ENCODE data around the gene C6orf120.

DNA sequence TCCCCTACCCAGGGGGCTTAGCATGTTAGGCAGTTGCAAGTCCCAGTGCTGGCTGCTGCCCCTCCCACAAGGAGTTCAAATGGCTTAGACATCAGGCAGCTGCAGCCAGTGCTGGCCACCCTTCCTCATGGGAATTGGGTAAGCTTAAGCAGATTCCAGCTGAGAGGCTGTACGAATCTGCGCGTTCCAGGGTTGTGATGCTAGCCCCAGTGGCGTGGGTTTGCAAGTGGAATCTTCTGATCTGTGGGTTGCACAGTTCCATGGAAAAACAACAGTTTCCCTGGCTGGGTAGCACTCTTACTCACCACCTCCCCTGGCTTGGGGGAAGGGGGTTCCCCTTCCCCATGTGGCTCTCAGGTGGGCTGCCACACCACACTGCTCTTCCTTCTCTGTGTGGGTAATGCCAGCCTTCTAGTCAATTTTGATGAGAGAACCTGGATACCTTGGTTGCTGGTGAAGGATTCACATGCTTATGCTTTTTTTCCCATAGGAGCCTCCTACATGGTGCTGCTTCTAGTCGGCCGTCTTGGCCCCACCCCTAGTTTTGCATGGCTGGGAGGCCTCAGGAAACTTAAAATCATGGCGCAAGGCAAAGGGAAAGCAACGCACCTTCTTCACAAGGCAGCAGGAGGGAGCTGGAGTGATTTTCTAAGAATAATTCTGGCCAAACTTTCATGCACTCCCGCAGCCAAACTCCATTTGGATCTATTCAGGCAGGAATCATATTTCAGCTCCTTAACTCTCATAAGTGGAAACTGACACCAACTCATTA lies 36.5 kb downstream of the C6orf120 start:
- TF ChIP-seq, protein P1, sequence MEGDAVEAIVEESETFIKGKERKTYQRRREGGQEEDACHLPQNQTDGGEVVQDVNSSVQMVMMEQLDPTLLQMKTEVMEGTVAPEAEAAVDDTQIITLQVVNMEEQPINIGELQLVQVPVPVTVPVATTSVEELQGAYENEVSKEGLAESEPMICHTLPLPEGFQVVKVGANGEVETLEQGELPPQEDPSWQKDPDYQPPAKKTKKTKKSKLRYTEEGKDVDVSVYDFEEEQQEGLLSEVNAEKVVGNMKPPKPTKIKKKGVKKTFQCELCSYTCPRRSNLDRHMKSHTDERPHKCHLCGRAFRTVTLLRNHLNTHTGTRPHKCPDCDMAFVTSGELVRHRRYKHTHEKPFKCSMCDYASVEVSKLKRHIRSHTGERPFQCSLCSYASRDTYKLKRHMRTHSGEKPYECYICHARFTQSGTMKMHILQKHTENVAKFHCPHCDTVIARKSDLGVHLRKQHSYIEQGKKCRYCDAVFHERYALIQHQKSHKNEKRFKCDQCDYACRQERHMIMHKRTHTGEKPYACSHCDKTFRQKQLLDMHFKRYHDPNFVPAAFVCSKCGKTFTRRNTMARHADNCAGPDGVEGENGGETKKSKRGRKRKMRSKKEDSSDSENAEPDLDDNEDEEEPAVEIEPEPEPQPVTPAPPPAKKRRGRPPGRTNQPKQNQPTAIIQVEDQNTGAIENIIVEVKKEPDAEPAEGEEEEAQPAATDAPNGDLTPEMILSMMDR (IDR thresholded peaks at IDR 0.05; ENCODE audit: low read depth, low read length, poor library complexity, severe bottlenecking) = no peak
- no peak for TF ChIP-seq EZH2phosphoT487 (IDR thresholded peaks at IDR 0.05; ENCODE audit: borderline replicate concordance, low read length)
